ENCODE measurements around the gene ATXN1. TPM values are rescaled to one million over a fixed set of nuclear protein-coding genes. Genes with fewer than 3 reads are reported as not detected.

The ATXN1 gene
- total and polyA plus RNA-seq, 2 of the 13 experiments (the other 11 are each of a cell fraction or from before 2014, with no cell fraction given), result 20.7 to 39.5 TPM

DNA sequence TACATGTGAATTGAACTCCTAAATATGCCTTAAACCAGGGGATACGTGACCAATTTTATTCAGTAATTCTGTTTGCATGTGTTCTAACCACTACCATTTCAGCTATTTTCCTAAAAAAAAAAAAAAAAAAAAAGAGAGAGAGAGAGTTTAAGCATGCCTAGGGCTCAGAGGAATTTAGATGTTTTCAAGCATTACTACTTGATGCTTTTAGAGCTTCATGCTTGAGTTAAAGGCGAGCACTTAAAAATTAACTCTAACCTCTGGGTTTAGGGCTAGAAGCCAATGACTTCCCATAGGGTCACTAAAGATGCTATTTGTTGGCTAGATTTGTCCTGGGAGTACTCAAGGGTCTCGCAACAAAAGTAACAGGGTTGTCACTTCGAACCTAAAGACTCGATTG lies 217.7 kb downstream of the ATXN1 start (continued):
- TF ChIP-seq, protein P1, sequence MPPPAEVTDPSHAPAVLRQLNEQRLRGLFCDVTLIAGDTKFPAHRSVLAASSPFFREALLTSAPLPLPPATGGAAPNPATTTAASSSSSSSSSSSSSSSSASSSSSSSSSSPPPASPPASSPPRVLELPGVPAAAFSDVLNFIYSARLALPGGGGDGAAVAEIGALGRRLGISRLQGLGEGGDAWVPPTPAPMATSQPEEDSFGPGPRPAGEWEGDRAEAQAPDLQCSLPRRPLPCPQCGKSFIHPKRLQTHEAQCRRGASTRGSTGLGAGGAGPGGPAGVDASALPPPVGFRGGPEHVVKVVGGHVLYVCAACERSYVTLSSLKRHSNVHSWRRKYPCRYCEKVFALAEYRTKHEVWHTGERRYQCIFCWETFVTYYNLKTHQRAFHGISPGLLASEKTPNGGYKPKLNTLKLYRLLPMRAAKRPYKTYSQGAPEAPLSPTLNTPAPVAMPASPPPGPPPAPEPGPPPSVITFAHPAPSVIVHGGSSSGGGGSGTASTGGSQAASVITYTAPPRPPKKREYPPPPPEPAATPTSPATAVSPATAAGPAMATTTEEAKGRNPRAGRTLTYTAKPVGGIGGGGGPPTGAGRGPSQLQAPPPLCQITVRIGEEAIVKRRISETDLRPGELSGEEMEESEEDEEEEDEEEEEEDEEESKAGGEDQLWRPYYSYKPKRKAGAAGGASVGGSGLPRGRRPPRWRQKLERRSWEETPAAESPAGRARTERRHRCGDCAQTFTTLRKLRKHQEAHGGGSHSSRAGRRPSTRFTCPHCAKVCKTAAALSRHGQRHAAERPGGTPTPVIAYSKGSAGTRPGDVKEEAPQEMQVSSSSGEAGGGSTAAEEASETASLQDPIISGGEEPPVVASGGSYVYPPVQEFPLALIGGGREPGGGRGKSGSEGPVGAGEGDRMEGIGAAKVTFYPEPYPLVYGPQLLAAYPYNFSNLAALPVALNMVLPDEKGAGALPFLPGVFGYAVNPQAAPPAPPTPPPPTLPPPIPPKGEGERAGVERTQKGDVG (CRISPR knock-in tag; IDR thresholded peaks at IDR 0.05; ENCODE audit: borderline replicate concordance), result no peak
- TF ChIP-seq, protein P2, sequence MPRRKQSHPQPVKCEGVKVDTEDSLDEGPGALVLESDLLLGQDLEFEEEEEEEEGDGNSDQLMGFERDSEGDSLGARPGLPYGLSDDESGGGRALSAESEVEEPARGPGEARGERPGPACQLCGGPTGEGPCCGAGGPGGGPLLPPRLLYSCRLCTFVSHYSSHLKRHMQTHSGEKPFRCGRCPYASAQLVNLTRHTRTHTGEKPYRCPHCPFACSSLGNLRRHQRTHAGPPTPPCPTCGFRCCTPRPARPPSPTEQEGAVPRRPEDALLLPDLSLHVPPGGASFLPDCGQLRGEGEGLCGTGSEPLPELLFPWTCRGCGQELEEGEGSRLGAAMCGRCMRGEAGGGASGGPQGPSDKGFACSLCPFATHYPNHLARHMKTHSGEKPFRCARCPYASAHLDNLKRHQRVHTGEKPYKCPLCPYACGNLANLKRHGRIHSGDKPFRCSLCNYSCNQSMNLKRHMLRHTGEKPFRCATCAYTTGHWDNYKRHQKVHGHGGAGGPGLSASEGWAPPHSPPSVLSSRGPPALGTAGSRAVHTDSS (CRISPR knock-in tag; conservative IDR thresholded peaks at IDR 0.05), result no peak
- TF ChIP-seq KAT2B (IDR thresholded peaks at IDR 0.05; ENCODE audit: borderline replicate concordance, low read depth, low read length) (no peak), POLR2AphosphoS2 (IDR thresholded peaks at IDR 0.05; ENCODE audit: low read depth, low read length) (no peak), HOXA9 (CRISPR knock-in tag; IDR thresholded peaks at IDR 0.05; ENCODE audit: borderline replicate concordance) (no peak), ZBTB8A (CRISPR knock-in tag; IDR thresholded peaks at IDR 0.05; ENCODE audit: borderline replicate concordance, low read depth) (no peak)
- TF ChIP-seq, protein P3, sequence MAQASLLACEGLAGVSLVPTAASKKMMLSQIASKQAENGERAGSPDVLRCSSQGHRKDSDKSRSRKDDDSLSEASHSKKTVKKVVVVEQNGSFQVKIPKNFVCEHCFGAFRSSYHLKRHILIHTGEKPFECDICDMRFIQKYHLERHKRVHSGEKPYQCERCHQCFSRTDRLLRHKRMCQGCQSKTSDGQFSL (CRISPR knock-in tag; IDR thresholded peaks at IDR 0.05), result no peak

DNA sequence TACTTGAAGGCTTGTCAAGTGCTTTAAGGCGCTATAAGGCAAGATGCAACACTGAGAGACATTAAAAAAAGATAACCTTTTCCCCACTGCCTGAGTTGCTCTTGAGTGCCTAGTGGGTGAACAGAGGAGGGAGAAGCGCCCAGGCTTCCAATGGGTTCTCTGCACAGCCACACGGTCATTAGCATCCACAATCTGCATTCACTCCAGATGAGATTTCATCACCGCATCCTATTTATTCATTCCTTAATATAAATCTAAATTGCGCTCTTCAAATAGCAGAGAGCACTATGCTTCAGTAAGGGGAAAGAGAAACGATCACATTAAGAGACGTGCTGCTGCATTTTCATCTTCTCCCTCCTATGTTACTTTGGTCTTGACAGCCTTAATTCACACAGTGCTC lies 219.2 kb downstream of the ATXN1 start:
- ATAC-seq, result no peak
- WGBS (ENCODE audit: low lambda C conversion rate), result 94% methylated on average over 7 of the region's 7 CpGs
- BruUV-seq (replicated peaks), result no TSS peak
- no peak for TF ChIP-seq RELA (CRISPR knock-in tag; IDR thresholded peaks at IDR 0.05)
- TF ChIP-seq, protein P4, sequence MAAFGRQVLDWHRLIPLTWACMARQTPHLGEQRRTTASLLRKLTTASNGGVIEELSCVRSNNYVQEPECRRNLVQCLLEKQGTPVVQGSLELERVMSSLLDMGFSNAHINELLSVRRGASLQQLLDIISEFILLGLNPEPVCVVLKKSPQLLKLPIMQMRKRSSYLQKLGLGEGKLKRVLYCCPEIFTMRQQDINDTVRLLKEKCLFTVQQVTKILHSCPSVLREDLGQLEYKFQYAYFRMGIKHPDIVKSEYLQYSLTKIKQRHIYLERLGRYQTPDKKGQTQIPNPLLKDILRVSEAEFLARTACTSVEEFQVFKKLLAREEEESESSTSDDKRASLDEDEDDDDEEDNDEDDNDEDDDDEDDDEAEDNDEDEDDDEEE (CRISPR knock-in tag; IDR thresholded peaks at IDR 0.05), result no peak
- TF ChIP-seq NR2F6 (IDR thresholded peaks at IDR 0.05), result no peak
- TF ChIP-seq NR2F6 (CRISPR knock-in tag; IDR thresholded peaks at IDR 0.05), result no peak
- no peak for TF ChIP-seq ZBTB7B (CRISPR knock-in tag; IDR thresholded peaks at IDR 0.05)

More for the DNA sequence above, 219.2 kb downstream of the ATXN1 start:
- Histone ChIP-seq H3K27me3 (ENCODE audit: control insufficient read depth in 1 of 2, insufficient read depth in 2 of 2, low read length in 2 of 2) (no peaks in the 10 kb centered on the region), H3K9ac (ENCODE audit: insufficient read depth, low read depth, low read length) (no peak overlapping the region), H3K4me2 (ENCODE audit: low read depth, low read length) (no peak overlapping the region), H3K79me2 (ENCODE audit: insufficient read depth, low read length) (no peaks in the 10 kb centered on the region), H4K20me1 (ENCODE audit: insufficient read depth, low read length) (no peaks in the 10 kb centered on the region), H3K4me1 (ENCODE audit: insufficient read depth, low read length) (peaks cover 26% of the 10 kb centered on the region), H2AFZ (ENCODE audit: low read length) (no peak overlapping the region), H3K9me3 (ENCODE audit: low read length) (no peaks in the 10 kb centered on the region), H3K36me3 (replicated peaks in 1 of 2; ENCODE audit: control insufficient read depth in 1 of 2, insufficient read depth in 2 of 2, low read length in 2 of 2) (peaks cover 5 to 9% of the 10 kb centered on the region in 2 experiments; a peak in 2 of 5 replicates), H3K4me3 (replicated peaks in 1 of 3; ENCODE audit: insufficient read depth in 1 of 3, low read depth in 2 of 3, low read length in 3 of 3) (no peak overlapping the region), H3K27ac (ENCODE audit: extremely low read length, insufficient read depth, low read length) (no peak overlapping the region)
- intact Hi-C loops (cut with micrococcal nuclease; ENCODE audit: unreplicated experiment) (no loop called here), in situ Hi-C loops (cut with HindIII; ENCODE audit: extremely low pct_ligation_motif_present, low pct_unique_long_range_greater_than_20kb) (no loop called here)
- CTCF ChIA-PET (ENCODE audit: low intra/inter-chr PET ratio, low total read pairs), result no interaction called here
- DNase-seq (ENCODE audit: low spot score) (no peak), FAIRE-seq (no peak)
- POLR2A ChIA-PET, result interaction anchor here (1.2 kb wide), 1 partner anchor 220 kb away, joined by 3 read pairs; no protein-coding TSS in a partner anchor
